COLO829 (cell line): ENCODE measurements around the gene KMT5C.

ENCODE experiments used
- DNase-seq: peaks from one replicate; pipeline ENCODE4 v3.0.0; 2012; ENCODE audit warnings: low spot score

Gene KMT5C

GRCh38 chr19:55386493-55386971, 46.9 kb downstream of the KMT5C start:
- DNase-seq: no peak

- no peak for DNase-seq
Observed at GRCh38 chr19:55387736-55388497, 48.2 kb downstream of the KMT5C start.

GRCh38 chr19:55389386-55390317, 50.0 kb downstream of the KMT5C start:
- no peak for DNase-seq

DNA sequence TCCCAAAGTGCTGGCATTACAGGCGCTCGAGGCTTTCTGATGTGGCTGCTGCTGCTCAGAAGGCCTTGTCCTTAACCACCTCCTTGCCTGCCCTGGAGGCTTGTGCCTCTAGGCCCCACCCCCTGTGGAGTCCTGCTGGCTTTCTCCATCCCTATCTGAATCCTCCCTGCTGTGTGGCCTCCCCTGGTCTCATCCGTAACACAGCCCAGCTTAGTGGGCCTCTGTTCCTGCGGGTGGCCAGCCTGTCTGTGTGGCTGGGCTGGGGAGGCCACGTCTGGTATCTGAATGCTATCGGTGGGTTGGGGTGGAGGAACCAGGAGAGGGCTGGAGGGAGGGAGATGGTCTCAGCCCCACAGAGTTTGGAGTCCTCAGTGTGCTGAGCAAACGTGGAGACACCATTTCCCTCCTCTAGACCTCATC, 50.8 kb downstream of the KMT5C start:
- no peak for DNase-seq

DNA sequence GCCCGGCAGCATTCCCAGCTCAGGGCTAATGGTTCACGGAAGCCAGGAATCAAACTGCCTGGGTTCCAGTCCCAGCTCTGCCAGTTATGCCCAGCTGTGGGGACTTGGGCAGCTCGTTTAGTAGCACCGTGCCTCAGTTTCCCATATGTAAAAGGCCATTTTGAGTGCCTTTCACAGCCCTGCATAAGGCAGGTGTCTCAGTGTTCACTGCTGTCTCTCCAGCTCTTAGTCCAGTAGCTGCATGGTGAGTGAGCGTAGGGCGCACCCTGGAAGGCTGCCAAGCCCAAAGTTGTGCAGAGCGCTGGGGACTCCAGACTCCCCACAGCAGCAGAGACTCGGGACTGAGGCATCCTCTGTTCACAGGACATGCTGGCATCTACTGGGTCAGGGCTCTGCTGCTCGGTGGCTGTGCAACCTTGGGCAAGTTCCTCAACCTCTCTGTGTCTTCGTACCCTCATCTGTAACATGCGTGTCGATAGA, 51.6 kb downstream of the KMT5C start:
- no peak for DNase-seq

GRCh38 chr19:55391702-55392615, 52.3 kb downstream of the KMT5C start:
- no peak for DNase-seq

GRCh38 chr19:55392820-55393761, 53.4 kb downstream of the KMT5C start:
- DNase-seq: no peak
